G401 (cell line): ENCODE data around the gene CD9. TPM values are rescaled to one million over a fixed set of nuclear protein-coding genes. Genes with fewer than 3 reads are reported as not detected.

Experiments used
- DNase-seq: peaks from one replicate; pipeline ENCODE4 v3.0.0-alpha.2; 2015; ENCODE audit warnings: low spot score
- in situ Hi-C: cut with HindIII; loops from 2 replicates; pipeline ENCODE4 v1.10.0; 2016; ENCODE audit warnings: low sequenced_read_pairs, mixed read lengths
- total RNA-seq: library from RNA; depleted of rRNA; stranded (reverse); fragments of >200 nt; shearing (Covaris generic); gene quantifications from 2 replicates; pipeline ENCODE4 v1.2.3, GENCODE V29; 2014

CD9 gene
- total RNA-seq, 1 experiment from 2014 or later: 46.6 TPM

DNA sequence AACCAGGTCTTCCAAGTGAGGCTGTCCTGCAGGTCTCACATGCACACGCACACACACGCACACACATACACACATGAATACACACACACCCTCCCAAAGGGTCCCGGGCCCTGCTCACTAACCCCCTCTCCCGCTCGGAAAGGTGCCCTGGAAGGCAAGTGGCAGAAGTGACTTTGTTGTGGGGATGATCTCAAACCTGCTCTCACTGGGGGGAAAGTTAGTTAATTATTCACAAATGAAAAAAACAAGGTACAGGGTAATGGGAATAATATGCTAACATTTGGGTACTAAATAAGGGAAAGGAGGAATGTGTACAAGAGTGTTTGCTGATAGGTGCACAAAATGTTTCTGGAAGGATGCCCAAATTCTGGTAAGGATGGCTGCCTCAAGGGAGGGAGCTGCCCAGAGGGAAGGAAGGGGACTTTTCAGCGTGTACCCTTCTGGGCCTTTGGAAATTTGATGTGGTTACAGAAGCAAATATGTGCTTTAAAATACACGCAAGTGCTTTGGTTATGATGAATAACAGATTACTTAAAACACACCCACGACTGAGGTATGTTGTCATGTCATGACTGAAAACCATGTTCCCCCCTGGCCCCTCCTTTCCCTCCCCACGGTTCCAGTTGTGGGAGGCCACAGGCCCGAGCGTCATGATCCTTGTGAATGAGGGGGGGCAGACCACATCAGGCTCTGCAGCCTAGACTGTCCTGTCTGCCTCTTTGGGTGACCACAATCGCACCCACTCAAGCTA is 66.9 kb downstream of the CD9 start:
- no peak for DNase-seq
- in situ Hi-C loops: no loop called here

DNA sequence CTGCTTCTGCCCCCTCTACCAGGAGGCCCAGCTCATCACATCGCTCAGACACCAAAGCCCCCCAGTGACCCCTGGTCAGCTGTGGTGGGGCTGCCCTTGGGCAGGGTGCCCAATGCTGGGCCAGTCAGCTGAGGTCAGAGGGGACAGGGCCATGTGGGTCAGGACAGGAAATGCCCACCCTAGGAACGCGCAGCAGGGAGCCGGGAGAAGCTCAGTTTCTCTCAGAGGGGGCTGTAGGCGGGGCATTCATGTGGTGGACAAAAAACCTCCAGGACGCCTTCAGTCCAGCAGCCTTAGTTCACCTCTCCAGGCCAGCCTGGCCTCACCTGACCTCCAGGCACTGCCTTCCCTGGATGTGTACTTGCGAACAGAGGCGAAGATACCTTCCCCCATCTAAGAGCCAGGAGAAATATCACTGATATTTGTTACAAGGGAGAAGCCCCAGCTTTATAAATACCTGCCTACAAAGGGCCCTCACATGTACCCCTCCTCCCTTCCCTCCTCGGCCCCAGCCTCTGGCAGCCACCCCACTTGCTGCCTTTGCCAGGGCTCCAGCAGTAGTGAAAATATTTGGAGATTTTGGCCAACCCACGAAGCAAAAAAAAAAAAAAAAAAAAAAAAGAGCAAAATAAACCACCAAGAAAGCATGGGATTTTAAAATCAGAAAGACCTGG is 68.4 kb downstream of the CD9 start:
- in situ Hi-C loops: no loop called here
- no peak for DNase-seq

- in situ Hi-C loops: no loop called here
Observed at GRCh38 chr12:6269986-6270385, 69.8 kb downstream of the CD9 start.

GRCh38 chr12:6271281-6271680 is 71.1 kb downstream of the CD9 start:
- in situ Hi-C loops: no loop called here
- DNase-seq: no peak

More at GRCh38 chr12:6269986-6270385, 69.8 kb downstream of the CD9 start:
- no peak for DNase-seq

DNA sequence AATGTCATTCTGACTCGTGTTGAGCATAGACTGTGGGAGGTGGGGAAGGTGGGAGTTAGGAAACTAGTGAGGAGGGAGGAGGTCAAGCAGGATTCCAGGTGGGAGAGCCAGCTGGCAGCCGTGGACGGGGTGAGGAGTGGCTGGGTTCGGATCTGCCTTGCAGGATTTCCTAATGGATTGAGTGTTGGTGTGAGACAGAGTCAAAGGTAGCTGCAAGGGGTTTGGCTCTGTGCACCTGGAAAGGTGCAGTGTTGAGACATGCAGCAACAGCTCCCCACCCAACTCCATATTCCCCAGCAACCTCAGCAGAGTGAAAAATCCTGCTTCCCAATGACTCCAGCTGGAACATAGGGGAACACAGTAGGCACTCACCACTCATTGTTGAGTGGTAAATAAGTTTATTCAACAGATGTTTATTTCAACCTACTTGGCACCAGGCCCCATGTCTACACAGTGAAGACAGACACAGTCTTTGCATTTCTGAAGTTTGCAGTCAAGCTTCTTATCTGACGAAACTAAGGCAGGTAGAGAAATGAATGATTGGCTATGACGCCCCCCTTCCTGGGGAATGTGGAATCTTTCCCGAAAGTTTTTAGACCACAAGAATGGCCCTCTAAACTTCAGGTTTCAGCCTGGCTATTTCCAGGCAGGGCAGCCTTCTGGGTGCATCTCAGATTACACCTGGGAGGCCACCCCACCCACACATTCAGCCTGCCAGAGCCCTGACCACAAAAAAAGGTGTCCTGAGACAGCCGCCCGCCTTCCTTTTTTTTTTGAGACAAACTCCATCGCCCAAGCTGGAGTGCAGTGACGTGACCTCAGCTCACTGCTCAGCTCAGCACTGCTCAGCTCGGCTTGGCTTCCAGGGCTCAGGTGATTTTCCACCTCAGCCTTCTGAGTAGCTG is 72.4 kb downstream of the CD9 start:
- in situ Hi-C loops: no loop called here
- no peak for DNase-seq

GRCh38 chr12:6273205-6273540 is 73.0 kb downstream of the CD9 start:
- DNase-seq: no peak
- in situ Hi-C loops: no loop called here

DNA sequence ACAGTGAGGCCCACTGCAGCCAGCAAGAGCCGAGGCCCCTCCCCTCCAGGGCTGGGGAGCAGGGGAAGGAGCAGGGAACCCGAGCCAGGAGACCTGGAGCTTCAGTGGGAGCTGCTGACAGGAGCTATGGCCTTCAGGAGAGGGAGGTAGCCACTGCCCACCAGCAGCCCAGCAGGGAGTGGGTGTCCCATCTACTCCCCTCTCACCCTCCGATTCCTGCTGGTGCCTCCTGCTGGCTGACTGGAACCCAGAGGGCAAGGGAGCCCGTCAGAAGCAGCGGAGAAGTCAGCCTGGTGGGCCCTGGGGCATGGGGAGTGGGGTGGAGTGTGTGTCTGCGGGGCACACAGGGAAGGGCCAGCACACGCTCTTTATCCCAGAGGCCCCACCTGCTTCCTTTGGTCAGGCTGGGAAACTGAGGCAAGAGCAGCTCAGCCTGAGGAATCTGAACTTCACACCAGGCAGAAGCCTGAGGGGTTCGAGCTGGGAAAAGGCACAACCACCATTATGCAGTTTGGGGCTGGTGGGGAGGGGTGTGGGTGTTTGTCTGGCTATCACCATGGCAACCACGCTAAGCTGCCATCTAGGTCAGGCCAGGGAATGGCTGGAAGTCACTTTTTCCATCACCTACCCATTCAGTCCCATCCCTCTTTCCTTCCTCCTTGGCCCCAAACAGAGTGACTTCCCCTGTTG is 73.5 kb downstream of the CD9 start:
- in situ Hi-C loops: no loop called here

GRCh38 chr12:6274231-6275221 is 74.3 kb downstream of the CD9 start:
- no peak for DNase-seq
- in situ Hi-C loops: no loop called here

More for the DNA sequence above, 73.5 kb downstream of the CD9 start:
- DNase-seq: no peak

GRCh38 chr12:6275928-6276887 is 76.0 kb downstream of the CD9 start:
- no peak for DNase-seq
- in situ Hi-C loops: no loop called here

DNA sequence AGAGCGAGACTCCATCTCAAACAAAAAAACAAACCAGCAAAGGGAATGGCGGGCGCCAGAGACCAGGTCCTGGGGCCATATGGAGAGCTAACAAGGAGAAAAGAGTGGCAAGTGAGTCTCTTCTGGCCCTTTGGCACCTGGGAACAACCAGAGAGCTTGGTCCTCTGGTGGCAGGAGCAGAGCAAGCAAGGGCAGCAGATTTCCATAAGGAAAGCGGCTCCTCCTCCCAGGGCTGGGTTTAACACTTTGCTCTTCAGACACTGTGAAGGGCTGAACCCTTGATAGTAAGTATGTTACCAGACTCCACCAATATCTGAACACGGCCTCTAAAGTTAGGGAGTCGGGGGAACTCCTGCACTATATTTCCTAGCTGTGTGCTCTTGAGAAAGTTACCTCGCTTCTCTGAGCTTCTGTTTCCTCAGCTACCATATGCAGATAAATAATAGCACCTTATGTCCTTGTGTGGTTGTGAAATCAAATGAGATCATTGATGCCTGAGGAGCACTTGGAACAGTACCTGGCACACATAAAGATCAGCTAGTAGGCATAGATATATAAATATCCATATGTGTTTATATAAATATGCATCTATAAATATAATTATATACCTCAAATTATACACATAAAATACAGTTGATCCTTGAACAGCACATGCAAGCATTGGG is 76.9 kb downstream of the CD9 start:
- no peak for DNase-seq
- in situ Hi-C loops: no loop called here

DNA sequence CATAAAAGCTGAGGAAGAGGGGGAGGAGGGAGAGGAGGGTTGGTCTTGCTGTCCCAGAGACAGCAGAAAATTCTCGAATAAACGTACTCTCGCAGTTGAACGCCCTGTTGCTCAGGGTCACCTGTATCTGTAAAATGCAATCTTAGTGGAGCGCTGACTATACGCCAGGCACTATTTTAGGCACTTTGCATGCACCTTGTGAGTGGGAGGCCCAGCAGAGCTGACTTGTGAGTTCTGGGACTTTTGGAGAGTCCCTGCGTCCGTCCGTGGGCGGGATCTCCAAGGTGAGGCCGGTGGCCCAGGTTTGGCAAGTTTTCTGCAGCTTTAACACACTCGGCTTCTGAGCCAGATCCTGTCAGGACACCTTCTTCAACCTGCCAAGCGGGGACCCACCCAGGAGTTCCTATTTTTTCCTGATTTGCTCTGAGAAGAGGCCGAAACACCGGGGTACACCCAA is 77.8 kb downstream of the CD9 start:
- in situ Hi-C loops: no loop called here
- no peak for DNase-seq

DNA sequence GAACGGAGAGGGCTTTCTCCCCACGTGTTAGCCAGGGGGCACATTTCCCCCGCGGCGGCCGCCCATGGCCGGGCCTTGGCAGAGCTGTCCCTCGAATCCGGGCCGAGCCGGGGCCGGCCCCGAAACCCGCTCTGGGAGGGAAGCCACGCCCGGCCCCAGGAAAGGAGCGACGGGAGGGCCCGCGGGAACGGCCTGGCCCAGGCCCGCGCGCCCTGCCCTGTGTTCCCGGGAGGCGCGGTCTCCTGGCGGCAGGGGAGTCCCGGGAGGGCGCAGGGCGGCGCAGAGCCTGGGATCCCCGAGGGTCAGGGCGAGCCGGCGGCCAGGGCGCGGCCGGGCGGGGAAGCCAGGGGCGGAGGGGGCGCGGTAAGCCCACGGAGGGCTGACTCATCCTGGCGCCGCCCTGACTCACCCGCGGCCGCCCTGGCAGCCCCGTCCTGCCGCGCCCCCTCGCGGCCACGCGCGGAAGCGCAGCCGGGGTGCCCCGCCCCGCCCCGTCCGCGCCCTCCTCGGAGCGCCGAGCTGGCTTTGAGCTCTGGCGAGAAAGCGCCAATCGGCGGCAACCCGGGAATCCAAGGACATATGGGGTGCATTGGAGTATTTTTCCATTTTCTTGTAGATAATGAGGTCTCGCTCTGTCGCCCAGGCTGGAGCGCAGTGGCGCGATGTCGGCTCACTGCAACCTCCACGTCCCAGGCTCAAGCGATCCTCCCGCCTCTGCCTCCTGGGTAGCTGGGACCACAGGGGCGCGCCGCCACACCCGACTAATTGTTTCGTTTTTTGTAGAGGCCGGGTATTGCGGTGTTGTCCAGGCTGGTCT is 78.4 kb downstream of the CD9 start:
- no peak for DNase-seq
- in situ Hi-C loops: no loop called here

- no peak for DNase-seq
- in situ Hi-C loops: no loop called here
Observed at GRCh38 chr12:6279256-6279628, 79.0 kb downstream of the CD9 start.

- in situ Hi-C loops: no loop called here
- DNase-seq: no peak
Observed at GRCh38 chr12:6279631-6280030, 79.4 kb downstream of the CD9 start.

GRCh38 chr12:6280053-6280469 is 79.9 kb downstream of the CD9 start:
- no peak for DNase-seq
- in situ Hi-C loops: no loop called here

DNA sequence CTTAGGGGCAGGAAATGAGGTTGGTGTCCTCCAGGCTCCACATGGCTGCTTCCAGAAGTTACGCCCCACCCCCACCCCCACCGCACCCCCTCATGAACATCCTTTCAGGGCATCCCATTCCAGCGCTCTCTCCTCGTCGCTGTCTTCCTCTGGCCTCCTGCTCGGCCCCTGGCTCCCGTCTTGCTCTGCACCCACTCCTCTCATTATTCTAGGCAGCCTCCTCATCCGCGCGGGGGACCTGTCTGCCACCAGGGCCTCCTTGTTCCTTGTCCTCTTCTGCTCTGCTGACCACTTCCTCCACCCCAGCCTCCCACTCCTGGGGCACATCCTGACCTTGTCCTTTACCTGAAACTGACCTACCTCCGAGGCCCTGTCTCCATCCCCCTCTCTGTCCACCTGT is 80.5 kb downstream of the CD9 start:
- DNase-seq: no peak
- in situ Hi-C loops: no loop called here
